ENCODE data around the gene MEGF8.

The MEGF8 gene

DNA sequence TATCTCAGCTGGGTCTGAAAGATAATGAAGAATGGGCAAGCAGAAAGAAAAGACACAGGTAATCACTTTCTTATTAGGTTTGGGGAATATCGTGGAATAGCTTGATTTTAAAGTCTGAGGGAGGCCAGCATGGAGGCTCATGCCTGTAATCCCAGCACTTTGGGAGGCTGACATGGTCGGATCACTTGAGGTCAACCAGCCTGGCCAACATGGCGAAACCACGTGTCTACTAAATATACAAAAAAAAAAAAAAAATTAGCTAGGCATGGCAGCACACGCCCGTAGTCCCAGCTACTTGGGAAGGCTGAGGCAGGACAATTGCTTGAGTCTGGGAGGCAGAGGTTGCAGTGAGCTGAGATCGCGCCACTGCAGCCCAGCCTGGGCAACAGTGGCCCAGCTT lies 21.6 kb upstream of the MEGF8 start:
- FAIRE-seq (no peak), DNase-seq (ENCODE audit: low spot score) (no peak)

DNA sequence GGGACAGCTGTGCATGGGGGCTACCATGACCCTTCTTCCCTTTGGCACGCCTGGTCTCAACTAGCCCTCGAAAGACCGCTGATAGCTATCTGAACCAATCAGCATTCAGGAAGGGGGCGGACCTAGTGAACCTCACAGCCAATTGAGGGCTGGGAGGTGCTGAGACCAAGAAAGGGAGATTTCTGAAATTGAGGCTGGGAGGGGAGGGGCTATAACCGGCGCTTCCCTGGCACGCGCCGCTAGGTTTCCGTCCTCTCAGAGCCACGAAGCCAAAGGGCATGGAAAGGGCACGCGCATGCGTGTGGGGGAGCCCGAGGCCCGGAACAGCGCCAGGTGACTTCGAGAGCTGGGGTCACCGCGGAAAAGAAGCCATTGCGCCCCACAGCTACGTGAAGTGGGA lies 18.8 kb upstream of the MEGF8 start:
- DNase-seq (ENCODE audit: low spot score) (no peak), FAIRE-seq (no peak)

DNA sequence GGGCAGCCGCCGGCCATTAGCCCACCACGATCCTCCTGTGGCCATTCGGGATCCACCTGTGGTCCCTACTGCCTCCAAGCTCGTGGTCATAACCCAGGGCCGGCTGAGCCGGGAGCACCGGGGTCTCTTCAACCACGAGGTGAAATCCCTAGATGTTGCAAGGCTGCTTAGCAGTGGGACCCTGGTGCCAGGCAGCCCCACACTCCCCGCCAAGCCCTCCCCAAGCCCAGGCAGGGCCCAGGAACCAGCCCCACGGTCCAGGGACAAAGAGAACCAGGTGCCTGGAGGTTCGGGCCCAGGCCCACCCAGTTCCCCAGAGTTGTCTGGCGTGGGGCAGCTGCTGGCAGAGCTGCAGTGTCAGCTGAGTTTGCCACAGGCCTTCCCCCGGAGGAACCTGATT lies 15.7 kb upstream of the MEGF8 start:
- FAIRE-seq: no peak

DNA sequence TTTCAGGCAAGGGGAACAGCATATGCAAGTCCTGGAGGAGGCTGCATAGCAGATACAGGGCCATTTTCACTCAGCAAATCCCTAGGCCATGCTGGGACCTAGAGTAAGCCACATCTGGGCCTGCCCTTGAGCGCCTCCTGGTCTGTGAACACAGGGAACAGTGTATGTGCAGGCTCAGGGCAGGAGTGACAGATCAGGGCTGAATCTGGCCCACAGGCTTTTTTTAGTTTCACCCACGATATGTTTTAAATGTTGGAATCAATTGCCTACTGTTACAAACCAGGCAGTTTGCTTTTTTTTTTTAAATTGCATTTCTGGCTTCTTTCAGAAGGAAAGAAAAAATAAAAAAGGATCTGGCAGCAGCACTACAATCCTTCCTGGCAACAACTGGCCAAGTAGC lies 13.8 kb upstream of the MEGF8 start:
- FAIRE-seq (no peak), DNase-seq (ENCODE audit: low spot score) (no peak)

More for the DNA sequence above, 15.7 kb upstream of the MEGF8 start:
- no peak for DNase-seq (ENCODE audit: low spot score)

DNA sequence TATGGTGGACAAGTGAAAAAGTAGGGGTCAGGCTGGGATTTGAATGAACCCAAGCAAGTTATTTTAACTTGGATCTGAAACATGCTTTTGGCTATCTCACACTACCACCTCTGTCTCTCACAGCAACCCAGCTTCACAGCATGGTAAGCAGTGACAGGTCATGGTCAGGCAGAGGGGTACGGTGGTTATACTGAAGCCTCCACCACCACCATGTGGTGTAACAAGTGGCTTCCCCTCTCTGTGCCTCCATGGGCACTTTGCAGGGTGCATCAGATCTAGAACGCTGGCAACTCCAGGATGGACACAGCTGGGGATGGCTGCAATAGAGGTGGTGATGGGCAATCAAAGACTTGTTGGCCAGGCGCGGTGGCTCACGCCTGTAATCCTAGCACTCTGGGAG lies 13.1 kb upstream of the MEGF8 start:
- FAIRE-seq (no peak), DNase-seq (ENCODE audit: low spot score) (no peak)

DNA sequence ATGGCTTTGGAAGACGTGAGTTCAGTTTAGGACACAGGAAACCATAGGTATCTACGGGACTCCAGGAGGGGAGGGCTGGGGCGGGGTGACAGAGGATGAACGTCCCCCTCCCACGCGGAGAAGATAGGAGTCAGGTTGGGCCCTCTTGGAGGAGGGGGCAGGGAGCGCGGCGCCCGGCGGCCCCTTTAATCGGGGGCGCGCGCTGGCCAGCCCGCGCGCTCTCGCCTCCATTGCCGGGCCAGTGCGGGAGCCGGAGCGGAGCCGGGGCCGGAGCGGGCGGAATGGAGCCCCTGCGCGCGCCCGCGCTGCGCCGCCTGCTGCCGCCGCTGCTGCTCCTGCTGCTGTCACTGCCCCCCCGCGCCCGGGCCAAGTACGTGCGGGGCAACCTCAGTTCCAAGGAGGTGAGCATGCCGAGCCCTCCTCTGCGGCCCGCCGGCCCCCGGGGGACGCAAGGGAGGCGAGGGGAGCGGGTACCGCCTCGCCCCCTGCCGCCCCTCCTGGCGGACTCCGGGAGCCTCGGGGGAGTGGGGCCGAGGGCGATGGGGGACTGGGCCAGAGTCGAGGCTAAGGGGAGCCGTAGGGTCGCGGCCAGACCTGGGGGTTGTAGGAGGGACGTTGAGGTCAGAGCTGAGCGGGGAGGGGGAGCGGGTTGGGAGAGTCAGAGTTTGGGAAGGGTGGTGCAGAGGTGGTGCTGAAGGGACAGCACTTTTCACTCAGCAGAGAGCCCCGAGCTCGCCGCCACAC lies 12.2 kb upstream of the MEGF8 start, which contains the start of gene TMEM145:
TSS of gene TMEM145 (plus strand) at position 214 of the 744 bp plus-strand sequence. CDS start at position 282, 68 bp downstream.
- FAIRE-seq (no peak), DNase-seq (ENCODE audit: low spot score) (no peak)

DNA sequence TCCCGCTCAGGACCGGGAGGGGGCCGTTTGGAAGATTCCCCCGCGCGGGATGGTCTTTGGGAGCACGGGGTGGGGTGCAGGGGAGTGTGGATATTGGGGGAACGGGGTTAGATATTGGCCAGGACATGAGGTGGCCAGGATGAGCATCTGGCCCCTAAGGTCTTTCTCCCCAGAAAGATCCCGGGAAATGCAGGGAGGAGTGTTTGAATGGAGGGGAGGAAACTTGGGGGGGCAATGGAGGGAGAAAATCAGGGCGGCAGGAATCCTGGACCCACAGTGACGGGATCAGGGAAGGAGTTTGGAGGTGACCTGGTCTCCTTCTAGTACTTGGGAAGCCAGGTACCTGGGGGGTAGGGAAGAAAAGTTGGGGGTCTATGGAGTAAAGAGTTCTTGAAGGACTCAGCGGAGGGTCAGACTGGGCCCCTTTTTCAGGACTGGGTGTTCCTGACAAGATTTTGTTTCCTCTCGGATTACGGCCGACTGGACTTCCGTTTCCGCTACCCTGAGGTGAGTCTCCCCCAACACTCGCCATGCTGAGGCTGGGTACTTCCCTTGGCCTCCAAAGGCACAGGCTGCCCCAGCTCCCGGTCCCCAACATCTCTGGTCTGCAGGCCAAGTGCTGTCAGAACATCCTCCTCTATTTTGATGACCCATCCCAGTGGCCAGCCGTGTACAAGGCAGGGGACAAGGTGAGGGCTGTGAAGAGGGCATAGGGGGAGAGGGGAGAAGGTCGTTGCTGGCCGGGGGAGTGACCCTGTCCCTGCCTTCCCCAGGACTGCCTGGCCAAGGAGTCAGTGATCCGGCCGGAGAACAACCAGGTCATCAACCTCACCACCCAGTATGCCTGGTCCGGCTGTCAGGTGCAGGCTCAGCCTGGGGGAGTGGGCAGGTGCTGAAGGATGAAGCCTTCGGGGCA lies 11.3 kb upstream of the MEGF8 start:
- no peak for DNase-seq (ENCODE audit: low spot score)
- no peak for FAIRE-seq

DNA sequence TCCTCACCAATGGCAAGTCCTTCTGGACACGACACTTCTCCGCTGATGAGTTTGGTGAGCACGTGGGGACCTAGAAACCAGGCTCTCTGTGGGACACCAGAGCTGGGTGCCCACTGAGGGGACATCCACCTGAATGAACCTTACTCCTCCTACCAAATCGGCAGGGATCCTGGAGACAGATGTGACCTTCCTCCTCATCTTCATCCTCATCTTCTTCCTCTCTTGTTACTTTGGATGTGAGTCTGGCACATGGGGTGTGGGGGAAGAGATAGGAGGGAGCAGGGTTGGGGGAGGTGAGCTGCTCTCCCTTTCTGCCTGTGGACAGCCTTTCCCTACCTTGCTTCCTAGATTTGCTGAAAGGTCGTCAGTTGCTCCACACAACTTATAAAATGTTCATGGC lies 10.4 kb upstream of the MEGF8 start:
- FAIRE-seq (no peak), DNase-seq (ENCODE audit: low spot score) (no peak)

DNA sequence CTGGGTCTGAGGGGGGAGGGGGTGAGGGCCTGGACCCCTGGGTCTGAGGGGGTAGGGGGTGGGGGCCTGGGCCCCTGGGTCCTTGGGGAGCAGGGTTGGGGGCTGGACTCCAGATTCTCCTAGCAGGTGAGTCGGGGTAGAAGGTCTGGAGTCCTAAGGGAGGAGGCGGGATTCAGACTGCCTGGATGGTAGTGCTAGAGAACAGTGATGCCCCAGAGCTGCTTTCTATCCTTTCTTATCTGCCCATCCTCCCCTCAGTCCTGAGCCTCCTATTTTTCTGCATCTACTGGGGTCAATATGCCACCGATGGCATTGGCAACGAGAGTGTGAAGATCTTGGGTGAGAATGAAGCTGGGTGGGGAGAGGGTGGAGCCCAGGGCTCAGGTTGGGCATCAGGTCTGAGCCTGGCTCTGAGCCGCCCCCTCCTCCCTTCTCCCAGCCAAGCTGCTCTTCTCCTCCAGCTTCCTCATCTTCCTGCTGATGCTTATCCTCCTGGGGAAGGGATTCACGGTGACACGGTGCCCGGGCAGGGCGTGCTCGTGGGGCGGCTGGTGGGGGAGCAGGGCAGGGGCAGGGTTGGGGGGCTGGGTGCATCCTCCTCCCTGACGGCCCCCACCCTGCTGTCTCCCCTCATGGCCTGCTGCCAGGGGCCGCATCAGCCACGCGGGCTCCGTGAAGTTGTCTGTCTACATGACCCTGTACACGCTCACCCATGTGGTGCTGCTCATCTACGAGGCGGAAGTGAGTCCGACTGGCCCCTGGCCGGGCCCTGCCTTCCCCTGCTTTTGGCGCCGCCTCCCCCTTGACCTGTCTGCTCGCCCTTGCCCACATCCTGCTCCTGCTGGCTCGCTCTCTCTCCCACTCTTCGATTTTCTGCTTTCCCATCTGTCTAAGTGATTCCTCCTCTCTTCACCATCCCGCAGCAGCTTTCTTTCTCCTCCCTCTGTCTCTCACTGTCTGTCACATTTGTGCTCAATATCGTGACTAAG lies 8.9 kb upstream of the MEGF8 start:
- DNase-seq (ENCODE audit: low spot score) (peak; percentile 63), FAIRE-seq (no peak)

DNA sequence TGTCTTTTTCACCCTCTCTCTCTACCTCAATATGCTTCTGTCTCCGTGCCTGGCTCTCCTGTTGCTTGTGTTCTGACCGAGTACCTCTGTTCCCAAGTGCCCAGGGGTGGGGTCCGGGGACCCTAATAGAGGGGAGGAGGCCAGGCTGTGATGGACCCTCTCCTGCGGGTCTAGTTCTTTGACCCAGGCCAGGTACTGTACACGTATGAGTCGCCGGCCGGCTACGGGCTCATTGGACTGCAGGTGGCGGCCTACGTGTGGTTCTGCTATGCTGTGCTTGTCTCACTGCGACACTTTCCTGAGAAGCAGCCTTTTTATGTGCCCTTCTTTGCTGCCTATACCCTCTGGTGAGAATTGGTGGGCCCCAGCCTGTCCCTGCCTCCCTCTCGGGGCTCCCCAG lies 7.9 kb upstream of the MEGF8 start:
- FAIRE-seq (no peak), DNase-seq (ENCODE audit: low spot score) (no peak)

DNA sequence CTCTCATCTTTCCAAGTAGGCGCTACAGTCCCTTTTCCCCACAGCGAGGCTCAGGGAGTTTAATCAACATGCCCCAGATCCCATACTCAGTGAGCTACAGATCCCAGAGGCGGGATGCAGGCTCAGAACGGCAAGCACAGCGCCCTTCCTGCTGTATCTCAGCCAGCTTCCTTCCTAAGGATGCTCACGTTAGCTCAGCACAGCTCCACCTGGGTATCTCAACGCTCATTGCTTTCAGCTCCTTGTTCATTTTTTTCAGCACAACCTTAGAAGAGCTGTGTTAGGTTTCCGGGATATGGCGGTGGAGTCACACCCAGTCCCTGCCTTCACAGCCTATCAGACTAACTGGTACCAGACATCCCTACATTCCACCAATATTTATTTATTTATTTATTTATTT lies 3.1 kb upstream of the MEGF8 start:
- FAIRE-seq (no peak), DNase-seq (ENCODE audit: low spot score) (no peak)

DNA sequence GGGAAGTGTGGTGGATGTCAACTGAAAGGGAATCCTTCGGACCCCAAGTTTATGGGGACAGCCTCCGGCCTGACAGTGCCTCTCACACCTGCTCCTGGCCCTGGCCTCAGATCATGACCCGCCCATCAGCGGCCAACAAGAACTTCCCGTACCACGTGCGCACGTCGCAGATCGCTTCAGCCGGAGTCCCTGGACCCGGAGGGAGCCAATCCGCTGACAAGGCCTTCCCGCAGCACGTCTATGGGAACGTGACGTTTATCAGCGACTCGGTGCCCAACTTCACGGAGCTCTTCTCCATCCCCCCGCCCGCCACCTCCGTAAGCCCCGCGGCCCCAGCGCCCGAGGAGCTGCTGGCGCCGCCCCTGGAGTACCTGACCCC lies 2.0 kb upstream of the MEGF8 start:
- DNase-seq (ENCODE audit: low spot score): no peak

DNA sequence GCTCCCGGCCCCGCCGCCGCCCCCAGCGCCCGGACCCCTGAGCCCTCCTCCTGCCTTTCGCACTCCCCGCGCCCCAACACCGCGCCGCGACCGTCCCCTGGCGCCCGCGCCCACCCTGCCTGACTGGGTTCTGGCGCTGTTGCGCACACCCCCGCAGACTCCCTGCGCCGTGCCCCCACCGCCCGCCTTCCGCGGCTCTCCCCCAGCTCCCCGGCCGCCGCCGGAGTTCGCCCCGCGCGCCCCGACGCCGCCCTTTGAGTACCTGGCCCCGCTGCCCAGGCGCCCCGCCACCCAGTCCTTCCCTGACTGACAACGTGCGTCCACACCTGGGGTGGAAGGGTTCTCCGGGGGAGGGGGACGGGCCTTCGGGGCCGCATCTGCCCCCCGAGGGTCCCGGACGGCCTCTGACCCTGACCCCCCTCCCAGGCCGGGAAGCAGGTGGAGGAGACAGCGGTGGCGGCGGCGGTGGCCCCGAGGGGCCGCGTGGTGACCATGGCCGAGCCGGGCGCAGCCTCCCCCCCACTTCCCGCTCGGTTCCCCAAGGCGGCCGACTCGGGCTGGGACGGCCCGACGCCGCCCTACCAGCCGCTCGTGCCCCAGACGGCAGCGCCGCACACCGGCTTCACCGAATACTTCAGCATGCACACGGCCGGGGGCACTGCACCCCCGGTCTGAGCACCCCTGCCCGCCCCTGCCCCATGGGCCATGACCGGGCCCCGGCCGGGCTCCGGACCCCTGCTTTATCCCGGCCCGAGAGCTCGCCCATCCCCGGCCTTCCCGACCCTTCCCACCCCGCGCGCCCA lies 1.4 kb upstream of the MEGF8 start:
- DNase-seq (ENCODE audit: low spot score): no peak
- no peak for FAIRE-seq

More for the DNA sequence above, 2.0 kb upstream of the MEGF8 start:
- FAIRE-seq: no peak

DNA sequence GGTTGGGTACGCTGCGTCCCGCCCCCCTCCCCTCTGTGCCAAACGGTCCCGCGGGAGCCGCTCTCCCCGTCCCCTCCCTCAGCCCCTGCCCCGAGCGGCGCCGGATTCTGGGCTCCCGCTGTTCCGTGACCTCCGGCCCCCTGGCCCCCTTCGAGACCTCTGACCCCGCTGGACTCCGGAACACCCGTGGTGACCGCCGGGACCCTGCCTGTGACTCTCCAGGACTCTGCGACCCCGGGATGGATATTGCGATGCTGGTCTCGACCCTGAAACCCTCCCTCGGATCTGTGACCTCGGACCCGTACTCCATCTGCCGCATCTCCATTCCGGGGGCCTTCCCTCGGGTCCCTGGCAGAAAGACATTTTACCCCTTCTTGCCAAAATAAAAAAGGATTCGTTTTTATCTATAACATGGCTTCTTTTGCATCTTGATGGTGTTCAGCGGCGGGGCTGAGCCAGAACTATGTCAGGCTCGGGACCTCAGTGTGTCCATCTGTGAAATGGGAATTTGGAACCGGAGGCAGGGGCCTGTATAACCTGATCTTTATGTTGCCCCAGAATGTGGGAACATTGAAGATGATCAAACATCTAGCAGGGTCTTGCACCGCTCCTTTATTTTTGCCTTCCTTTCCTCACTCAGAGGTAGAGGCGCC lies 654 bp upstream of the MEGF8 start:
- no peak for DNase-seq (ENCODE audit: low spot score)
- no peak for FAIRE-seq

DNA sequence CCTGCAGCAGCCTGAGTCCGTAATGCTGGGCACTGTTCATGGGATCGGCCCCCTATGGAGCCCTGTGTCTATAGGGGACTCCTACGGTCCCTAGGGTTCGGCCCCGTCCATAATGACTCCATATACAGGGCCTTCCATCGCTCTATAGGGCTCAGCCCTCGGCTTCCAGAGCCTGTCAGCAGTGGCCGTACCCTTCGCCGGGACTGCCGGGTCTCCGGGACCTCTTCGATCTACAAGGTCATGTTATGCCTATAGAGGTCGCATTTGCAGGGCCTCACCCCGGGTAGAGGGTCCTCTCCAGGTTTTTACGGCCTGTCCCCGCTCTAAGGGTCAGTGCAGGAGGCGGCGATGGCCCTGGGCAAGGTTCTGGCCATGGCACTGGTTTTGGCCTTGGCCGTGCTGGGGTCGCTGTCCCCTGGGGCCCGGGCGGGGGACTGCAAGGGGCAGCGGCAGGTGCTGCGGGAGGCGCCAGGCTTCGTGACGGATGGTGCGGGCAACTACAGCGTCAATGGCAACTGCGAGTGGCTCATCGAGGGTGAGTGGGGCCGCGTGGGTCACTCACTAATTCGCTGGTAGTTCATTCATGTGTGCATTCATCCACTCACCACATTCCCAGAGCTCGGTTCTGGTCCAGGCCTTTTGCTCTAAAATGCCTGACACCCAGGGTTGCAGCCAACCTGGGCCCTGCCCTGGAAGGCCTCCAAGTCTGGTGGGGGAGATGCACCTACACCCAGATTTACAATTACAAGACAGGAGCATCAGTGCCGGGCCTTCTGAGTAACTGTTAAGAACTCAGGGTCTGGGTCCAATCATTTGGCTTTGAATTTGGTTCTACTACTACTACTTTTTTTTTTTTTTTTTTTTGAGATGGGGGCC lies 699 bp downstream of the MEGF8 start:
- DNase-seq (ENCODE audit: low spot score) (no peak), FAIRE-seq (no peak)

DNA sequence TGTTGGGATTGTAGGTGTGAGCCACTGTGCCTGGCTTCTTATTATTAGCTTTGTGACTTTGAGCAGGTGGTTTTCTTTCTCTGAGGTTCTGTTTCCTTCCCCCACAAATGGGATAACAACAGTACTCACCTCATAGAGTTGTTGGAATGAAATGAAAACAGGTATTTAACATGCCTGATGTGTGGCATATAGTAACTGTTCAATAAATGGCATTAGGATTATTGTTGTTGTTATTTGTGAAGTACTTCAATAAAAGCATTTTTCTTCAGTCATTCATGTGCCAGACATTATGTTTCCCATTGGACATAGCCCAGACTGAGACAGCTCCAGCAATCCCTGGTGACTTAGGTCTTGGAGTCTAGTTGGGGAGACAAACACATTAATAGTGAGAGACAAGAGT lies 1.5 kb downstream of the MEGF8 start:
- DNase-seq (ENCODE audit: low spot score) (no peak), FAIRE-seq (no peak)

DNA sequence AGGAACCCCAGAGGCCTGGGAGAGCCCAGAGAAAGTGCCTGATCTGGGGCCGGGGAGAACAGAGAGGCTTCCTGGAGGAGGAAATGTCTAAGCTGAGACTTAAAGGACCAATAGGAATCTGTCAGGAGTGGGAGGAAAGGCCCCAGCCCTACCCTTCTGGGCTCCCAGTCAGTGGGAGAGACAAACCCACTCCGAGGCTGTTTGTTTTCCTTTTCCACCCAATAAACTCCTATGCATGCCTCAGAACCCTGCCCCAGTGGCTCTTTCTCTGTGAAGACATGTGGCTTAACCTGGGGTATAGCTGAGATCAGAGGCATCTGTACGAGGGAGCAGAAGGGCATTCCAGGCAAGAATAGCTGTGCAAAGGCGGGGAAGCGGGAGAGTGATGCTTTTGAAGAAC lies 1.9 kb downstream of the MEGF8 start:
- FAIRE-seq: no peak
- DNase-seq (ENCODE audit: low spot score): no peak

DNA sequence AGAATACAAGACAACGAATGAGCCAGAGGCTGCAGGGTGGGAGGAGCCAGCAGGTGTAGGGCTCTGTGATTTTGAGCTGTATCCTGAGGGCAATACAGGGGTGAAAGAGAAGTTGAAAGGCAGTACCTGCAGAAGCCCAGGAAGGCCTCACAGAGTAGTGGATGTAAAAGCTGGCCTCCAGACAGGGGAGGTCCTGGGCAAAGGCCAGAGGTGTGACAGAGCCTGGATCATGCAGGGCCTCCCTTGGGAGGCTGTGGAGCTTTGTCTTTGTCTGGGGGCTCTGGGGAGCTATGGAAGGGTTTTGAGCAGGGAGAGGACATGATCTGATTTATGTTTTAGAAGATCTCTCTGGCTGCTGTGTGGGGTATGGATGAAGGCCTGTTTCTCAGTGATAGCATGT lies 2.7 kb downstream of the MEGF8 start:
- FAIRE-seq: no peak

DNA sequence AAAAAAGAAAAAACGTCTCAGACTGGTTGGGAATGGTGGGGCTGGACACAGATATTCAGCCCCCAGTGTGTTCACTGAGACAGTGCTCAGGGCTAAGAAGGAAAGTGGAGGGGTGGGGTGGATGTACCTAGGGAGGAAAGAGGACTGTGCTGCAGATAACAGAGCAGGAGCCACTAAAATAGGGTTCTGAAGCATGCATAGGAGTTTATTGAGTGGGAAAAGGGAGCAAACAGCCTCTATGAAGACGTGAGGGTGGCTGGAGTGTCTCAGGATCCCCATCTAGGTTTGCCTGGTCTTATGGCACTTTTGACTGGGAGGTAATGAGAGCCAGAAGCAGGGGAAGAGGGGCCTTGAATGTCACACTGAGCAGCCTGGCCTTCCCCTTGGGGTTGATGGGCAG lies 3.4 kb downstream of the MEGF8 start:
- FAIRE-seq: no peak
- DNase-seq (ENCODE audit: low spot score): no peak

More for the DNA sequence above, 2.7 kb downstream of the MEGF8 start:
- DNase-seq (ENCODE audit: low spot score): no peak

Data from RCC 7860 (cell line).